H9 (cell line): ENCODE measurements around the gene ATG14. TPM values are rescaled to one million over a fixed set of nuclear protein-coding genes. Genes with fewer than 3 reads are reported as not detected.

Experiments
- DNase-seq: peaks from one replicate; pipeline ENCODE4 v3.0.0-alpha.2; 2017
- H2AFZ ChIP-seq: one replicate; pipeline ENCODE4 v1.6.1; 2013; ENCODE audit warnings: mild to moderate bottlenecking, low read length, control low read depth, moderate library complexity
- H2AK5ac ChIP-seq: 2 replicates; pipeline ENCODE4 v1.6.1; 2013; ENCODE audit warnings: low read length, control low read depth, mixed read lengths; ENCODE audit not compliant: insufficient read length
- H2BK120ac ChIP-seq: one replicate; pipeline ENCODE4 v1.6.1; 2013; ENCODE audit warnings: low read depth, mild to moderate bottlenecking, low read length, control low read depth, inconsistent platforms; ENCODE audit not compliant: poor library complexity, severe bottlenecking
- H2BK12ac ChIP-seq: 2 replicates; pipeline ENCODE4 v1.6.1; 2013; ENCODE audit warnings: low read length, control low read depth, mixed read lengths, low read depth; ENCODE audit not compliant: insufficient read length
- H2BK15ac ChIP-seq: 2 replicates; pipeline ENCODE4 v1.6.1; 2013; ENCODE audit warnings: low read depth, low read length, control low read depth
- H2BK20ac ChIP-seq: one replicate; pipeline ENCODE4 v1.6.1; 2013; ENCODE audit warnings: low read depth, mild to moderate bottlenecking, low read length, control low read depth, inconsistent platforms; ENCODE audit not compliant: poor library complexity, severe bottlenecking
- H2BK5ac ChIP-seq: 2 replicates; pipeline ENCODE4 v1.6.1; 2013; ENCODE audit warnings: low read length, control low read depth, mixed read lengths; ENCODE audit not compliant: insufficient read length
- H3K14ac ChIP-seq: 2 replicates; pipeline ENCODE4 v1.6.1; 2013; ENCODE audit warnings: low read length, control low read depth; ENCODE audit not compliant: insufficient read depth
- H3K18ac ChIP-seq: 2 replicates; pipeline ENCODE4 v1.6.1; 2013; ENCODE audit warnings: low read depth, mild to moderate bottlenecking, mixed read lengths, low read length, control low read depth; ENCODE audit not compliant: insufficient read length
- H3K23ac ChIP-seq: 2 replicates; pipeline ENCODE4 v1.6.1; 2013; ENCODE audit warnings: low read length, control low read depth, mixed read lengths, low read depth; ENCODE audit not compliant: insufficient read length
- H3K23me2 ChIP-seq: 2 replicates; pipeline ENCODE4 v1.6.1; 2013; ENCODE audit warnings: low read depth, mild to moderate bottlenecking, mixed read lengths, low read length, control low read depth; ENCODE audit not compliant: insufficient read length, poor library complexity, severe bottlenecking
- H3K27ac ChIP-seq: 2 replicates; pipeline ENCODE4 v1.5.1; 2013; ENCODE audit warnings: low read length, control low read depth, mixed read lengths, low read depth; ENCODE audit not compliant: insufficient read length
- H3K27me3 ChIP-seq: 2 replicates; pipeline ENCODE4 v1.6.1; 2013; ENCODE audit warnings: low read length, control low read depth, inconsistent platforms; ENCODE audit not compliant: insufficient read depth
- H3K4ac ChIP-seq: 2 replicates; pipeline ENCODE4 v1.6.1; 2013; ENCODE audit warnings: low read depth, mild to moderate bottlenecking, control low read depth, inconsistent platforms, low read length, moderate library complexity
- H3K4me1 ChIP-seq: 2 replicates; pipeline ENCODE4 v1.6.1; 2013; ENCODE audit warnings: low read length, control low read depth, inconsistent platforms; ENCODE audit not compliant: insufficient read depth
- H3K4me2 ChIP-seq: 2 replicates; pipeline ENCODE4 v1.6.1; 2013; ENCODE audit warnings: low read length, control low read depth, mixed read lengths; ENCODE audit not compliant: insufficient read length, insufficient read depth
- H3K56ac ChIP-seq: 2 replicates; pipeline ENCODE4 v1.6.1; 2013; ENCODE audit warnings: low read depth, mild to moderate bottlenecking, mixed read lengths, low read length, control low read depth; ENCODE audit not compliant: insufficient read length
- H3K79me1 ChIP-seq: 2 replicates; pipeline ENCODE4 v1.6.1; 2013; ENCODE audit warnings: low read depth, mild to moderate bottlenecking, moderate library complexity, low read length, control low read depth, inconsistent platforms; ENCODE audit not compliant: insufficient read depth, poor library complexity, severe bottlenecking
- H3K79me2 ChIP-seq: 2 replicates; pipeline ENCODE4 v1.6.1; 2013; ENCODE audit warnings: low read length, control low read depth, inconsistent platforms; ENCODE audit not compliant: insufficient read depth
- H3K9ac ChIP-seq: 2 replicates; pipeline ENCODE4 v1.6.1; 2013; ENCODE audit warnings: low read length, control low read depth, mixed read lengths; ENCODE audit not compliant: insufficient read length; ENCODE audit errors: extremely low read depth
- H3K9me3 ChIP-seq: one replicate; pipeline ENCODE4 v1.6.1; 2013; ENCODE audit warnings: low read depth, low read length, inconsistent platforms; ENCODE audit not compliant: control insufficient read depth
- H3T11ph ChIP-seq: one replicate; pipeline ENCODE4 v1.6.1; 2013; ENCODE audit warnings: mild to moderate bottlenecking, low read length, control low read depth, inconsistent platforms
- H4K20me1 ChIP-seq: one replicate; pipeline ENCODE4 v1.6.1; 2013; ENCODE audit not compliant: control insufficient read depth, insufficient read length, insufficient read depth
- H4K5ac ChIP-seq: 2 replicates; pipeline ENCODE4 v1.6.1; 2013; ENCODE audit warnings: low read depth, mild to moderate bottlenecking, mixed read lengths, low read length, control low read depth; ENCODE audit not compliant: insufficient read length
- H4K8ac ChIP-seq: replicated peaks from 2 replicates; pipeline ENCODE4 v1.6.1; 2013; ENCODE audit warnings: low read length, control low read depth, mixed read lengths, low read depth; ENCODE audit not compliant: insufficient read length
- H4K91ac ChIP-seq: 2 replicates; pipeline ENCODE4 v1.6.1; 2013; ENCODE audit warnings: low read depth, mild to moderate bottlenecking, moderate library complexity, mixed read lengths, low read length, control low read depth; ENCODE audit not compliant: insufficient read length
- H3K27ac Mint-ChIP-seq, 3 experiments: 2 replicates in 2 of 3; 3 replicates in 1 of 3; pipeline ENCODE4 v1.8.0; 2020 to 2021; ENCODE audit warnings: mixed read lengths in 3 of 3, mild to moderate bottlenecking in 1 of 3, moderate library complexity in 1 of 3
- H3K27me3 Mint-ChIP-seq: 2 replicates; pipeline ENCODE4 v1.8.0; 2021; ENCODE audit warnings: low read depth, mild to moderate bottlenecking, moderate library complexity, mixed read lengths
- H3K36me3 Mint-ChIP-seq, 3 experiments: 2 replicates in 2 of 3; 3 replicates in 1 of 3; pipeline ENCODE4 v1.8.0; 2020 to 2021; ENCODE audit warnings: low read depth in 3 of 3, mixed read lengths in 3 of 3; ENCODE audit not compliant: insufficient read depth in 1 of 3
- H3K4me1 Mint-ChIP-seq, 2 experiments: 2 replicates each; pipeline ENCODE4 v1.8.0; 2020; ENCODE audit warnings: mixed read lengths in 2 of 2
- H3K4me3 Mint-ChIP-seq, 2 experiments: 2 replicates in 1 of 2; 3 replicates in 1 of 2; pipeline ENCODE4 v1.8.0; 2020 to 2021; ENCODE audit warnings: mild to moderate bottlenecking in 2 of 2, mixed read lengths in 2 of 2, moderate library complexity in 1 of 2
- H3K9me3 Mint-ChIP-seq, 2 experiments: 2 replicates in 1 of 2; 3 replicates in 1 of 2; pipeline ENCODE4 v1.8.0; 2020; ENCODE audit warnings: mild to moderate bottlenecking in 2 of 2, mixed read lengths in 2 of 2, moderate library complexity in 1 of 2
- WGBS: extraction: QIAGEN DNeasy Blood & Tissue Kit; methylation state at CpG from one replicate; pipeline ENCODE4 v1.1.7; 2013; ENCODE audit warnings: missing lambda C conversion rate, low lambda C conversion rate, mixed read lengths; ENCODE audit not compliant: insufficient read length; ENCODE audit errors: extremely low coverage; 5-methylcytosine and 5-hydroxymethylcytosine counted together
- total RNA-seq: library from RNA; stranded (reverse); gene quantifications from 2 replicates; pipeline ENCODE4 v1.2.1, GENCODE V29; 2021
- TF ChIP-seq, protein P1 (sequence below): fragments of 200-600 bp; sonication (generic); conservative IDR thresholded peaks from 3 replicates; pipeline ENCODE4 v1.8.0; 2021; ENCODE audit warnings: antibody characterized with exemption, mild to moderate bottlenecking

The ATG14 gene
- total RNA-seq, 1 experiment from 2014 or later = 13.6 TPM

DNA sequence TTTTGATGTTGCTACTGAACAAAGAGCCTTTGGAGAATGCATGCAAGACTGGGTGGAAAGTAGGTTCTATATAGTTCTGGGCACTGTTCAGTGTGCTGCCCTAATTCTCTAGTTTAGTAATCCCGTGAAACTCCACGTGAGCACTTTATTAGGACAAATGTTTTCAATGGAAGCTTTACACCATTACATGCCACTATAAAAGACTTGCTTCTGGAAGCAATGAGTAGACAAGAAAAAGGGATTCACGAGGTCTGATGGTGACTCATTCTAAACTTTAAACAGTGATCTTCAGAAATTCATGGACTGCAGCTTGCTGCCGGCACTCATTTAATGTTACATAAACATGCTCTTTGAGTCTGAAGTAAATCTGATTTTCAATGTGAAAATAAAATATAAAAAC lies 22.3 kb downstream of the ATG14 start:
- H2AK5ac ChIP-seq = no peak overlapping the region
- H3K23me2 ChIP-seq = peaks cover 2% of the 10 kb centered on the region
- no peaks in the 10 kb centered on the region for H3K9me3 Mint-ChIP-seq
- H3K18ac ChIP-seq = no peak overlapping the region
- H3K56ac ChIP-seq = no peak overlapping the region
- TF ChIP-seq, protein P1, sequence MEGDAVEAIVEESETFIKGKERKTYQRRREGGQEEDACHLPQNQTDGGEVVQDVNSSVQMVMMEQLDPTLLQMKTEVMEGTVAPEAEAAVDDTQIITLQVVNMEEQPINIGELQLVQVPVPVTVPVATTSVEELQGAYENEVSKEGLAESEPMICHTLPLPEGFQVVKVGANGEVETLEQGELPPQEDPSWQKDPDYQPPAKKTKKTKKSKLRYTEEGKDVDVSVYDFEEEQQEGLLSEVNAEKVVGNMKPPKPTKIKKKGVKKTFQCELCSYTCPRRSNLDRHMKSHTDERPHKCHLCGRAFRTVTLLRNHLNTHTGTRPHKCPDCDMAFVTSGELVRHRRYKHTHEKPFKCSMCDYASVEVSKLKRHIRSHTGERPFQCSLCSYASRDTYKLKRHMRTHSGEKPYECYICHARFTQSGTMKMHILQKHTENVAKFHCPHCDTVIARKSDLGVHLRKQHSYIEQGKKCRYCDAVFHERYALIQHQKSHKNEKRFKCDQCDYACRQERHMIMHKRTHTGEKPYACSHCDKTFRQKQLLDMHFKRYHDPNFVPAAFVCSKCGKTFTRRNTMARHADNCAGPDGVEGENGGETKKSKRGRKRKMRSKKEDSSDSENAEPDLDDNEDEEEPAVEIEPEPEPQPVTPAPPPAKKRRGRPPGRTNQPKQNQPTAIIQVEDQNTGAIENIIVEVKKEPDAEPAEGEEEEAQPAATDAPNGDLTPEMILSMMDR = no peak
- no peak overlapping the region for H2AFZ ChIP-seq
- DNase-seq = no peak
- no peak overlapping the region for H3K14ac ChIP-seq
- no peaks in the 10 kb centered on the region for H3K9me3 ChIP-seq
- no peak overlapping the region for H4K5ac ChIP-seq
- no peaks in the 10 kb centered on the region for H3K27me3 ChIP-seq
- no peak overlapping the region for H2BK20ac ChIP-seq
- H3K23ac ChIP-seq = no peak overlapping the region
- H3K27me3 Mint-ChIP-seq = no peaks in the 10 kb centered on the region
- H3K4me1 Mint-ChIP-seq = 0 out of 4 replicates have a peak, but pooled peaks cover 0 to 3% of the 10 kb centered on the region in 2 experiments
- no peak overlapping the region for H2BK15ac ChIP-seq
- H3K27ac ChIP-seq = no peak overlapping the region
- no peak overlapping the region for H2BK12ac ChIP-seq
- H3K9ac ChIP-seq = no peak overlapping the region
- no peak overlapping the region for H2BK120ac ChIP-seq
- no CpG with 5 or more reads among the region's 4 CpGs for WGBS
- no peak overlapping the region for H3K4me3 Mint-ChIP-seq
- H4K91ac ChIP-seq = no peak overlapping the region
- H2BK5ac ChIP-seq = no peak overlapping the region
- no peaks in the 10 kb centered on the region for H3K79me1 ChIP-seq
- no peaks in the 10 kb centered on the region for H3K79me2 ChIP-seq
- no peak overlapping the region for H3K27ac Mint-ChIP-seq
- H3K36me3 Mint-ChIP-seq = peaks cover 2 to 37% (median 9%) of the 10 kb centered on the region in 3 experiments; a peak in 6 of 7 replicates
- no peak overlapping the region for H3T11ph ChIP-seq
- no peaks in the 10 kb centered on the region for H4K20me1 ChIP-seq
- no peak overlapping the region for H3K4ac ChIP-seq
- H3K4me2 ChIP-seq = no peak overlapping the region
- no peaks in the 10 kb centered on the region for H3K4me1 ChIP-seq
- H4K8ac ChIP-seq = no peak overlapping the region
